Endometrial microvascular endothelial cells (primary cell): ENCODE results near the gene ETV2. TPM values are rescaled to one million over a fixed set of nuclear protein-coding genes. Genes with fewer than 3 reads are reported as not detected.
"Not testable (repeated sequence)": the region's sequence is repeated elsewhere in the genome, so short reads cannot be mapped to it uniquely, and the experiment has no call there.

Experiments used
- in situ Hi-C: cut with HindIII; loops from 2 replicates; pipeline ENCODE4 v1.10.0; 2017; ENCODE audit warnings: low sequenced_read_pairs, low pct_unique_long_range_greater_than_20kb; ENCODE audit errors: inconsistent ontology term
- total RNA-seq: library from RNA; depleted of rRNA; stranded (reverse); fragments of >200 nt; gene quantifications from one replicate; pipeline ENCODE4 v1.2.3, GENCODE V29; 2015; ENCODE audit errors: inconsistent ontology term

Gene ETV2
- total RNA-seq, 1 donor from 2014 or later, result not detected

- in situ Hi-C loops, result no loop called here
Observed at GRCh38 chr19:35648017-35648961, 6.7 kb downstream of the ETV2 start, which contains the start of gene COX6B1. TSS of gene COX6B1 (plus strand) at chr19:35648323. CDS start at chr19:35651244, 2,921 bp downstream.

- in situ Hi-C loops, result no loop called here
Observed at GRCh38 chr19:35650581-35650980, 9.0 kb downstream of the ETV2 start.

- in situ Hi-C loops, result not testable (repeated sequence)
Observed at GRCh38 chr19:35654828-35655227, 13.3 kb downstream of the ETV2 start.

GRCh38 chr19:35655600-35655999 is 14.1 kb downstream of the ETV2 start:
- in situ Hi-C loops, result no loop called here

- in situ Hi-C loops, result no loop called here
Observed at GRCh38 chr19:35656700-35657099, 15.2 kb downstream of the ETV2 start.

GRCh38 chr19:35657904-35658700 is 16.6 kb downstream of the ETV2 start:
- in situ Hi-C loops, result no loop called here

- in situ Hi-C loops, result no loop called here
Observed at GRCh38 chr19:35661995-35662340, 20.4 kb downstream of the ETV2 start.

- in situ Hi-C loops, result no loop called here
Observed at GRCh38 chr19:35663981-35664380, 22.4 kb downstream of the ETV2 start.

GRCh38 chr19:35665157-35665556 is 23.6 kb downstream of the ETV2 start:
- in situ Hi-C loops, result no loop called here

GRCh38 chr19:35665604-35666003 is 24.1 kb downstream of the ETV2 start:
- in situ Hi-C loops, result no loop called here

GRCh38 chr19:35666251-35666913 is 24.8 kb downstream of the ETV2 start, which contains the start of gene UPK1A:
TSS of gene UPK1A (plus strand) at chr19:35666517. CDS start at chr19:35666813, 296 bp downstream.
- in situ Hi-C loops, result no loop called here

- in situ Hi-C loops, result no loop called here
Observed at GRCh38 chr19:35669566-35669965, 28.0 kb downstream of the ETV2 start.

GRCh38 chr19:35669974-35670373 is 28.4 kb downstream of the ETV2 start:
- in situ Hi-C loops, result no loop called here

- in situ Hi-C loops, result no loop called here
Observed at GRCh38 chr19:35670686-35671085, 29.1 kb downstream of the ETV2 start.

- in situ Hi-C loops, result no loop called here
Observed at GRCh38 chr19:35671818-35672217, 30.3 kb downstream of the ETV2 start.

- in situ Hi-C loops, result no loop called here
Observed at GRCh38 chr19:35673121-35673804, 31.7 kb downstream of the ETV2 start.

GRCh38 chr19:35675589-35676140 is 34.1 kb downstream of the ETV2 start:
- in situ Hi-C loops, result no loop called here

GRCh38 chr19:35689836-35690235 is 48.3 kb downstream of the ETV2 start:
- in situ Hi-C loops, result no loop called here
